ENCODE measurements around the gene GZMM. TPM values are rescaled to one million over a fixed set of nuclear protein-coding genes. Genes with fewer than 3 reads are reported as not detected.
A peak's percentile ranks its signal among the peaks of the same experiment; 100 is the strongest.

The GZMM gene
- total and polyA plus RNA-seq, 2 donors = 0.63 to 1.5 TPM

GRCh38 chr19:548886-549830 lies 5.3 kb downstream of the GZMM start:
- no peak for DNase-seq (ENCODE audit: extremely low spot score)
- Histone ChIP-seq H3K36me3 (ENCODE audit: insufficient read depth) (no peaks in the 10 kb centered on the region), H3K27ac (ENCODE audit: low read depth) (no peak overlapping the region), H3K4me1 (ENCODE audit: insufficient read depth) (no peaks in the 10 kb centered on the region), H3K4me3 (ENCODE audit: low read depth, low read length) (no peak overlapping the region)
- 77% methylated on average over 52 of the region's 52 CpGs for WGBS

GRCh38 chr19:554817-555216 lies 11.0 kb downstream of the GZMM start:
- H3K4me3 ChIP-seq (ENCODE audit: low read depth, low read length) = no peak overlapping the region
- WGBS = 80% methylated on average over 20 of the region's 20 CpGs
- H3K36me3 ChIP-seq (ENCODE audit: insufficient read depth) = no peaks in the 10 kb centered on the region
- no peaks in the 10 kb centered on the region for H3K4me1 ChIP-seq (ENCODE audit: insufficient read depth)
- DNase-seq (ENCODE audit: extremely low spot score) = no peak
- no peak overlapping the region for H3K27ac ChIP-seq (ENCODE audit: low read depth)

- no peak overlapping the region for H3K4me3 ChIP-seq (ENCODE audit: low read depth, low read length)
- WGBS = 94% methylated on average over 13 of the region's 14 CpGs
- no peaks in the 10 kb centered on the region for H3K4me1 ChIP-seq (ENCODE audit: insufficient read depth)
- no peak overlapping the region for H3K27ac ChIP-seq (ENCODE audit: low read depth)
- no peak for DNase-seq (ENCODE audit: extremely low spot score)
- H3K36me3 ChIP-seq (ENCODE audit: insufficient read depth) = no peaks in the 10 kb centered on the region
These were observed 11.6 kb downstream of the GZMM start for GRCh38 chr19:555474-555808.

DNA sequence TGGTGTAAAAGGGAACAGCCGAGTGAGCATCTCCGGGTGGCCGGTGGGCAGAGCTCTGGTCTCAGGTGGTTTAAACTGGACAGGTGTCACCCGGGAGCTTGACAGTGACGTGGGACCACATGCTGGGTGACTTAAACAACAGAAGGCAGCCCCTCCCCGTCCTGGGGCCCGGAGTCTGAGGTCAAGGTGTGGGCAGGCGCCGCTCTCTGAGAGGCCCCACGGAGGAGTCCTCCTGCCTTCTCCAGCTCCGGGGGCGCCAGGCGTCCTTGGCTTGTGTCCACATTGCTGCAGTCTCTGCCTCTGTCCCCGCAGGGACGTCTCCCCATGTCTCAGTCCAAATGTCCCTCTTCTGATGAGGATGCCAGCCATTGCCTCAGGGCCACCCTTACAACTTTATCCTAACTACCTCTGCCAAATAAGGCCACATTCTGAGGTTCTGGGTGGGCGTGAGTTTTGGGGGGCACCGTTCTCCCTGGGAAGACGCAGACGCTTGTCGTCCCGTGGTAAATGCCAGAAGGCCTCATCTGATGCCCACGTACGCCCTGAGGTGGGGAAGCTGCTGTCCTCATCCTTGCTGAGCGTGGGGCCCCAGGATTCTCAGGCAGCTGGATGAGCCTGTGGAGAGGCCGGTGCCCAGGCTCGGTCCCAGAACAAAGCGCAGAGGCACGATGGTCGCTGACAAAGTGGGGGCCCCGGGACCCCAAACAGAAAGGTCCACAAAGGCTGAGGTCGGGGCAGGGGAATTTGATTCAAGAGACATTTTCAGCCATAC lies 12.9 kb downstream of the GZMM start:
- no peak overlapping the region for H3K4me3 ChIP-seq (ENCODE audit: low read depth, low read length)
- no peaks in the 10 kb centered on the region for H3K4me1 ChIP-seq (ENCODE audit: insufficient read depth)
- WGBS = 85% methylated on average over 31 of the region's 31 CpGs
- no peak overlapping the region for H3K27ac ChIP-seq (ENCODE audit: low read depth)
- no peaks in the 10 kb centered on the region for H3K36me3 ChIP-seq (ENCODE audit: insufficient read depth)
- DNase-seq (ENCODE audit: extremely low spot score) = no peak

GRCh38 chr19:558770-559439 lies 15.1 kb downstream of the GZMM start:
- Histone ChIP-seq H3K4me3 (ENCODE audit: low read depth, low read length) (no peak overlapping the region), H3K36me3 (ENCODE audit: insufficient read depth) (no peaks in the 10 kb centered on the region), H3K4me1 (ENCODE audit: insufficient read depth) (no peaks in the 10 kb centered on the region), H3K27ac (ENCODE audit: low read depth) (peak overlapping the region; percentile 27)
- 32% methylated on average over 21 of the region's 21 CpGs for WGBS
- no peak for DNase-seq (ENCODE audit: extremely low spot score)

- DNase-seq (ENCODE audit: extremely low spot score) = no peak
- no peaks in the 10 kb centered on the region for H3K4me1 ChIP-seq (ENCODE audit: insufficient read depth)
- no peak overlapping the region for H3K4me3 ChIP-seq (ENCODE audit: low read depth, low read length)
- H3K36me3 ChIP-seq (ENCODE audit: insufficient read depth) = no peaks in the 10 kb centered on the region
- no peak overlapping the region for H3K27ac ChIP-seq (ENCODE audit: low read depth)
- WGBS = 83% methylated on average over 12 of the region's 12 CpGs
These were observed 16.3 kb downstream of the GZMM start for GRCh38 chr19:560121-560520.

DNA sequence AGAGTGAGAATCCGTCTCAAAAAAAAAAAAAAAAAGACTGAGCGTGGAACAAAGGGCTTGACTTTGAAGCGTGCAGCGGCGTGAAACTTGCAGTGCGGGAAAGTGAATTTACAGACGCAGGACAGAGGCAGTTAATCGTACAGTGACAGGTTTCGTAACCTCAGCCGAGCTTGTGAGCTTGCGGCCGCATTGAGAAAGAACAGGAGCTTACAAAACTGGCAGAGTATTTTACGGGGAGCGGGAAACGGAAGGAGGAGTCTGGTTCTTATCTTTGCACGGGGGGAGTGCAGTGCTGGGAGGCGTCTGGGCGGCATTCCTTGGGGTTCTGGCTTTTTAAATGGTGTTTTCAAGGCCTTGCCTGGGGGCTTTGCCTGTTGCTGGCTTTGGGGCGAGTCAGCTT lies 22.6 kb downstream of the GZMM start:
- no peak overlapping the region for H3K27ac ChIP-seq (ENCODE audit: low read depth)
- 20% methylated on average over 19 of the region's 19 CpGs for WGBS
- H3K36me3 ChIP-seq (ENCODE audit: insufficient read depth) = no peaks in the 10 kb centered on the region
- no peaks in the 10 kb centered on the region for H3K4me1 ChIP-seq (ENCODE audit: insufficient read depth)
- DNase-seq (ENCODE audit: extremely low spot score) = peak; percentile 76
- H3K4me3 ChIP-seq (ENCODE audit: low read depth, low read length) = no peak overlapping the region

- H3K36me3 ChIP-seq (ENCODE audit: insufficient read depth) = no peaks in the 10 kb centered on the region
- H3K4me1 ChIP-seq (ENCODE audit: insufficient read depth) = no peaks in the 10 kb centered on the region
- peak overlapping the region; percentile 28 for H3K27ac ChIP-seq (ENCODE audit: low read depth)
- 29% methylated on average over 16 of the region's 16 CpGs for WGBS
- no peak overlapping the region for H3K4me3 ChIP-seq (ENCODE audit: low read depth, low read length)
- no peak for DNase-seq (ENCODE audit: extremely low spot score)
These were observed 23.0 kb downstream of the GZMM start for GRCh38 chr19:566844-567243.

DNA sequence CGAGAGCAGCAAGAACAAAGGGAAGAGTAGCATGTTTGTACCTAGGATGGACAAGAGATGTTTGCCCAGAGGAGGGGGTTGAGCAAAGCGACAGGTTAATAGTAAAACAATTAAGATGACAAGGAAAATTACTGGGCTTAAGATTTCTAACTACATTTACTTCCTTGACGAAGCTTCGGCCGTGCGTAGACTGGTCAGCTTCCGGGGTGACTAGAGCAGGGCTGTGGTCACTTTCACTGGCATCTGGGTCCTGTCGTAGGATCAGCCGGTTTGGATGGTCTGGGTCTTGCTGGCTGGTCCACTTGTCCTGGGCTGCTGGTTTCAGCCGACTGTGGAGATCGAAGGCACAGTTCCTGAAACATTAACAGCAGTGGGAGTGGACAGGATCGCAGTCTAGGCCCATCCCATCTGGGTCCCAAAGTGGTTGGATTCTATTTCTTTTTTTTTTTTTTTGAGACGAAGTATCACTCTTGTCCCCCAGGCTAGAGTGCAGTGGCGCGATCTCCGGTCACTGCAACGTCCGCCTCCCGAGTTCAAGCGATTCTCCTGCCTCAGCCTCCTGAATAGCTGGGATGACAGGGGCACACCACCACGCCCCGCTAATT lies 23.5 kb downstream of the GZMM start:
- H3K27ac ChIP-seq (ENCODE audit: low read depth) = no peak overlapping the region
- WGBS = 87% methylated on average over 22 of the region's 22 CpGs
- no peak overlapping the region for H3K4me3 ChIP-seq (ENCODE audit: low read depth, low read length)
- no peak for DNase-seq (ENCODE audit: extremely low spot score)
- H3K4me1 ChIP-seq (ENCODE audit: insufficient read depth) = no peaks in the 10 kb centered on the region
- no peaks in the 10 kb centered on the region for H3K36me3 ChIP-seq (ENCODE audit: insufficient read depth)

GRCh38 chr19:570251-570686 lies 26.4 kb downstream of the GZMM start:
- Histone ChIP-seq H3K36me3 (ENCODE audit: insufficient read depth) (no peaks in the 10 kb centered on the region), H3K27ac (ENCODE audit: low read depth) (no peak overlapping the region), H3K4me1 (ENCODE audit: insufficient read depth) (no peaks in the 10 kb centered on the region), H3K4me3 (ENCODE audit: low read depth, low read length) (no peak overlapping the region)
- no peak for DNase-seq (ENCODE audit: extremely low spot score)
- WGBS = 76% methylated on average over 22 of the region's 25 CpGs

- 7% methylated on average over 45 of the region's 45 CpGs for WGBS
- DNase-seq (ENCODE audit: extremely low spot score) = no peak
- Histone ChIP-seq H3K4me3 (ENCODE audit: low read depth, low read length) (peak overlapping the region; percentile 33), H3K4me1 (ENCODE audit: insufficient read depth) (no peaks in the 10 kb centered on the region), H3K27ac (ENCODE audit: low read depth) (no peak overlapping the region), H3K36me3 (ENCODE audit: insufficient read depth) (no peaks in the 10 kb centered on the region)
These were observed 27.2 kb downstream of the GZMM start for GRCh38 chr19:570937-571565.

GRCh38 chr19:571566-571974 lies 27.7 kb downstream of the GZMM start:
- no peaks in the 10 kb centered on the region for H3K36me3 ChIP-seq (ENCODE audit: insufficient read depth)
- peak overlapping the region; percentile 33 for H3K4me3 ChIP-seq (ENCODE audit: low read depth, low read length)
- no peak for DNase-seq (ENCODE audit: extremely low spot score)
- no peaks in the 10 kb centered on the region for H3K4me1 ChIP-seq (ENCODE audit: insufficient read depth)
- H3K27ac ChIP-seq (ENCODE audit: low read depth) = no peak overlapping the region
- 3% methylated on average over 14 of the region's 14 CpGs for WGBS
